Hepatocyte (in vitro differentiated cells): Measurements from ENCODE around the gene STPG4. TPM values are rescaled to one million over a fixed set of nuclear protein-coding genes. Genes with fewer than 3 reads are reported as not detected.

Experiments
- DNase-seq: peaks from one replicate; pipeline ENCODE4 v3.0.0-alpha.2; 2016; ENCODE audit warnings: low spot score
- H2AFZ ChIP-seq: fragments of 200-600 bp; sonication (generic); 2 replicates; pipeline ENCODE4 v1.6.0; 2016; ENCODE audit warnings: antibody characterized with exemption, mild to moderate bottlenecking
- H3K27ac ChIP-seq: fragments of 200-600 bp; sonication (generic); 2 replicates; pipeline ENCODE4 v1.5.1; 2016; ENCODE audit warnings: mild to moderate bottlenecking
- H3K27me3 ChIP-seq: fragments of 200-600 bp; sonication (generic); 2 replicates; pipeline ENCODE4 v1.6.1; 2016
- H3K36me3 ChIP-seq: fragments of 200-600 bp; sonication (generic); replicated peaks from 2 replicates; pipeline ENCODE4 v1.5.1; 2016; ENCODE audit warnings: low read depth; ENCODE audit not compliant: insufficient read depth
- H3K4me1 ChIP-seq: fragments of 200-600 bp; sonication (generic); 2 replicates; pipeline ENCODE4 v1.5.1; 2016; ENCODE audit warnings: mild to moderate bottlenecking, moderate library complexity; ENCODE audit not compliant: insufficient read depth
- H3K4me2 ChIP-seq: fragments of 200-600 bp; sonication (generic); 2 replicates; pipeline ENCODE4 v1.6.0; 2016
- H3K4me3 ChIP-seq: fragments of 200-600 bp; sonication (generic); 2 replicates; pipeline ENCODE4 v1.5.1; 2016; ENCODE audit warnings: mild to moderate bottlenecking
- H3K79me2 ChIP-seq: fragments of 200-600 bp; sonication (generic); 2 replicates; pipeline ENCODE4 v1.6.0; 2017; ENCODE audit warnings: mild to moderate bottlenecking
- H3K9me2 ChIP-seq: fragments of 200-600 bp; sonication (generic); replicated peaks from 2 replicates; pipeline ENCODE4 v1.6.0; 2017; ENCODE audit warnings: mild to moderate bottlenecking; ENCODE audit not compliant: insufficient read depth
- H3K9me3 ChIP-seq: fragments of 200-600 bp; sonication (generic); 2 replicates; pipeline ENCODE4 v1.5.1; 2016; ENCODE audit warnings: low read depth, mild to moderate bottlenecking
- H4K20me1 ChIP-seq: fragments of 200-600 bp; sonication (generic); 2 replicates; pipeline ENCODE4 v1.6.0; 2016; ENCODE audit warnings: mild to moderate bottlenecking; ENCODE audit not compliant: insufficient read depth, poor library complexity, severe bottlenecking
- EZH2 ChIP-seq: fragments of 200-600 bp; sonication (generic); IDR thresholded peaks from 2 replicates; pipeline ENCODE4 v1.6.1; 2016; ENCODE audit warnings: antibody characterized with exemption, mild to moderate bottlenecking, borderline replicate concordance
- EZH2phosphoT487 ChIP-seq: fragments of 200-600 bp; sonication (generic); IDR thresholded peaks from one replicate; pipeline ENCODE4 v1.6.1; 2018; ENCODE audit warnings: antibody characterized with exemption, mild to moderate bottlenecking, low read depth, moderate library complexity; ENCODE audit not compliant: unreplicated experiment, severe bottlenecking
- WGBS: methylation state at CpG from one replicate; pipeline ENCODE4 v1.1.6; 2016; ENCODE audit warnings: low lambda C conversion rate; ENCODE audit errors: missing lambda C conversion rate; 5-methylcytosine and 5-hydroxymethylcytosine counted together
- polyA plus RNA-seq: library from polyadenylated mRNA; unstranded; fragments of >200 nt; fragmentation: Nextera tagmentation; extraction: Ambion mirVana; gene quantifications from 2 replicates; pipeline ENCODE4 v1.2.1, GENCODE V29; 2016
- total RNA-seq: library from RNA; depleted of rRNA; stranded (reverse); fragments of >200 nt; gene quantifications from 2 replicates; pipeline ENCODE4 v1.2.3, GENCODE V29; 2014
- TF ChIP-seq, protein P1 (sequence below): fragments of 200-600 bp; sonication (generic); IDR thresholded peaks from 2 replicates; pipeline ENCODE4 v1.5.1; 2016; ENCODE audit warnings: antibody characterized with exemption, mild to moderate bottlenecking; ENCODE audit not compliant: poor library complexity

STPG4 gene
- total and polyA plus RNA-seq, 2 experiments from 2014 or later = 0.19 TPM; not detected in 1

DNA sequence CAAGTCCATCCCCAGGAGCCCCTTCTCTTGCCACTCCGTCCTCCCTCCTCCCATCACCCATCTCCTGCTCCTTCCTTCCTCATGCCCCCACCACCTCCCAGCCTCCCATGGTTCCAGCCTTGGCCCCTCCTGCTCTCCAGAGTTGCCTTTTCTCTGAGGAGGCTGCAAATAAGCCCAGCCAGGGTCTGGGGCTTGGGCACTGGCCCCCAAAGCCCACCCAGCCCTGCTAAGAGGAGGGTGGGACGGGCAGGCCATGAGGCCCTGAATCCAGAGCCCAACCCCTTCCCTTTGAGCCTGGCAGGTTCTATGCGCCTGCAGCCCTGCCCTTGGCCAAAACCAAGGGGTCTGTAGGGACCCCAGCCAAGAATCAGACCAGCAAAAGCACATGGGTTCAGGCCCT lies 71.6 kb downstream of the STPG4 start:
- peaks cover 25% of the 10 kb centered on the region for H3K4me1 ChIP-seq
- H3K4me2 ChIP-seq = no peak overlapping the region
- no peaks in the 10 kb centered on the region for H4K20me1 ChIP-seq
- no peak overlapping the region for H3K4me3 ChIP-seq
- no peak for TF ChIP-seq EZH2
- no peaks in the 10 kb centered on the region for H3K9me2 ChIP-seq
- 98% methylated on average over 3 of the region's 3 CpGs for WGBS
- H3K27ac ChIP-seq = no peak overlapping the region
- no peaks in the 10 kb centered on the region for H3K36me3 ChIP-seq
- no peaks in the 10 kb centered on the region for H3K9me3 ChIP-seq
- no peaks in the 10 kb centered on the region for H3K79me2 ChIP-seq
- DNase-seq = no peak
- no peaks in the 10 kb centered on the region for H3K27me3 ChIP-seq
- H2AFZ ChIP-seq = no peak overlapping the region

DNA sequence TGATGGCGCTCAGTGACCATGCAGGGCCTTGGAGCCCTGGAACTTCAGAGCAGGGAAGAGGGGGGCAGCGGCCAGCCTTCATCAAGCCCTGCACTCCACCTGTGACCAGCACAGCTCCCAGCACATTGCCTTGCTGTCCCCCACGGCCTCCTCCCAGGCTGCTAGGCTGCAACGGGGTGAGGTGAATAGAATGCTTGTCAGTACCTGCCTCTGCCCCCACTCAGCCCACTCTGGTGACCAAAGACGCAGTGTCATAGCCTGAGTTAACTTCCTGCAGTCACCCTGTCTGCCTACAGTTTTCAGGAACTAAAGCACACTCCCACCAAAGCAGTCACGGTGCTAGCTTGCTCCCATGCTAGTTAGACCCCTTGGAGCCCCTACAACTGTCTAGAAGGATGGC lies 72.1 kb downstream of the STPG4 start:
- H3K4me2 ChIP-seq = no peak overlapping the region
- no peaks in the 10 kb centered on the region for H3K9me3 ChIP-seq
- H4K20me1 ChIP-seq = no peaks in the 10 kb centered on the region
- H2AFZ ChIP-seq = no peak overlapping the region
- H3K36me3 ChIP-seq = no peaks in the 10 kb centered on the region
- H3K27ac ChIP-seq = no peak overlapping the region
- H3K9me2 ChIP-seq = no peaks in the 10 kb centered on the region
- WGBS = 88% methylated on average over 6 of the region's 6 CpGs
- H3K4me3 ChIP-seq = no peak overlapping the region
- DNase-seq = no peak
- TF ChIP-seq, protein P1, sequence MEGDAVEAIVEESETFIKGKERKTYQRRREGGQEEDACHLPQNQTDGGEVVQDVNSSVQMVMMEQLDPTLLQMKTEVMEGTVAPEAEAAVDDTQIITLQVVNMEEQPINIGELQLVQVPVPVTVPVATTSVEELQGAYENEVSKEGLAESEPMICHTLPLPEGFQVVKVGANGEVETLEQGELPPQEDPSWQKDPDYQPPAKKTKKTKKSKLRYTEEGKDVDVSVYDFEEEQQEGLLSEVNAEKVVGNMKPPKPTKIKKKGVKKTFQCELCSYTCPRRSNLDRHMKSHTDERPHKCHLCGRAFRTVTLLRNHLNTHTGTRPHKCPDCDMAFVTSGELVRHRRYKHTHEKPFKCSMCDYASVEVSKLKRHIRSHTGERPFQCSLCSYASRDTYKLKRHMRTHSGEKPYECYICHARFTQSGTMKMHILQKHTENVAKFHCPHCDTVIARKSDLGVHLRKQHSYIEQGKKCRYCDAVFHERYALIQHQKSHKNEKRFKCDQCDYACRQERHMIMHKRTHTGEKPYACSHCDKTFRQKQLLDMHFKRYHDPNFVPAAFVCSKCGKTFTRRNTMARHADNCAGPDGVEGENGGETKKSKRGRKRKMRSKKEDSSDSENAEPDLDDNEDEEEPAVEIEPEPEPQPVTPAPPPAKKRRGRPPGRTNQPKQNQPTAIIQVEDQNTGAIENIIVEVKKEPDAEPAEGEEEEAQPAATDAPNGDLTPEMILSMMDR = no peak
- TF ChIP-seq EZH2 (no peak), EZH2phosphoT487 (no peak)
- H3K79me2 ChIP-seq = no peaks in the 10 kb centered on the region
- H3K4me1 ChIP-seq = peaks cover 23% of the 10 kb centered on the region
- H3K27me3 ChIP-seq = no peaks in the 10 kb centered on the region

DNA sequence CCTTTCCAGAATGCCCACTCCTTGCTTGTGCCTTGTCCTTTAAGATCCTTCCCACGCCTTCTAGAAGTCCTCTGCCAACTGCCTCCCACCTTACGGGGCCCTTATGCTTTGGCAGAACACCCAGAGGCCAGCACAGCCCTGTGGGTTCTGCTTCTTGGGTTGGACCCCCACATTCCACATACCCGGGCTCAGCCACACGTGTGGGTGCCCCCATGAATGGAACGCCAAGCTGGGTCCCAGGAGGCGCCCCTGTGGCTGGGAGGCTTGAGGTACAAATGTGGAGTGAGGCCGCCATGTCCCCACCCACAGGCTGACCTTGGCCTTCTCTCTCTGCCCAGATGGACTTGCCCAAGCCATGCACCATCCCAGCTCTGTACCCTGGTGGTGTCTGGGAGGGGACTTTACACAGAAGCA lies 74.2 kb downstream of the STPG4 start:
- Histone ChIP-seq H3K27me3 (no peaks in the 10 kb centered on the region), H3K4me2 (no peak overlapping the region), H3K27ac (no peak overlapping the region), H3K9me2 (no peaks in the 10 kb centered on the region), H3K9me3 (no peaks in the 10 kb centered on the region), H3K79me2 (no peaks in the 10 kb centered on the region), H2AFZ (no peak overlapping the region), H3K4me1 (peaks cover 25% of the 10 kb centered on the region), H4K20me1 (no peaks in the 10 kb centered on the region), H3K36me3 (no peaks in the 10 kb centered on the region), H3K4me3 (no peak overlapping the region)
- no peak for DNase-seq
- TF ChIP-seq, protein P1 = no peak
- no peak for TF ChIP-seq EZH2phosphoT487
- TF ChIP-seq EZH2 = no peak
- WGBS = over 99% methylated on average over 7 of the region's 7 CpGs

- H3K27ac ChIP-seq = peak overlapping the region; percentile 62
- TF ChIP-seq EZH2phosphoT487 = no peak
- TF ChIP-seq, protein P1 = no peak
- TF ChIP-seq EZH2 = no peak
- H4K20me1 ChIP-seq = no peaks in the 10 kb centered on the region
- WGBS = 85% methylated on average over 11 of the region's 11 CpGs
- H3K27me3 ChIP-seq = no peaks in the 10 kb centered on the region
- no peaks in the 10 kb centered on the region for H3K79me2 ChIP-seq
- no peaks in the 10 kb centered on the region for H3K36me3 ChIP-seq
- no peaks in the 10 kb centered on the region for H3K9me2 ChIP-seq
- no peak overlapping the region for H3K4me3 ChIP-seq
- H2AFZ ChIP-seq = no peak overlapping the region
- H3K4me2 ChIP-seq = peak overlapping the region; percentile 17
- H3K4me1 ChIP-seq = peaks cover 25% of the 10 kb centered on the region
- no peaks in the 10 kb centered on the region for H3K9me3 ChIP-seq
- DNase-seq = no peak
Measured at GRCh38 chr2:47079515-47080412, 75.3 kb downstream of the STPG4 start.
